Prostate gland (tissue), 2 donors: ENCODE measurements around the gene ADAR.

ENCODE experiments used
- POLR2A ChIP-seq: fragments of 450-650 bp; IDR thresholded peaks from one replicate; pipeline ENCODE4 v1.6.1; 2016; ENCODE audit warnings: antibody characterized with exemption, mild to moderate bottlenecking
- TF ChIP-seq, protein P1 (sequence below), 4 experiments: fragments of 200-600 bp in 2 of 4; fragments of 450-650 bp in 2 of 4; sonication (generic) in 2 of 4; IDR thresholded peaks; 1 replicate in 3 of 4; 2 replicates in 1 of 4; pipeline ENCODE4 v1.5.1; 2016 to 2019; ENCODE audit warnings: antibody characterized with exemption in 4 of 4, mild to moderate bottlenecking in 2 of 4, moderate library complexity in 2 of 4

DNA sequence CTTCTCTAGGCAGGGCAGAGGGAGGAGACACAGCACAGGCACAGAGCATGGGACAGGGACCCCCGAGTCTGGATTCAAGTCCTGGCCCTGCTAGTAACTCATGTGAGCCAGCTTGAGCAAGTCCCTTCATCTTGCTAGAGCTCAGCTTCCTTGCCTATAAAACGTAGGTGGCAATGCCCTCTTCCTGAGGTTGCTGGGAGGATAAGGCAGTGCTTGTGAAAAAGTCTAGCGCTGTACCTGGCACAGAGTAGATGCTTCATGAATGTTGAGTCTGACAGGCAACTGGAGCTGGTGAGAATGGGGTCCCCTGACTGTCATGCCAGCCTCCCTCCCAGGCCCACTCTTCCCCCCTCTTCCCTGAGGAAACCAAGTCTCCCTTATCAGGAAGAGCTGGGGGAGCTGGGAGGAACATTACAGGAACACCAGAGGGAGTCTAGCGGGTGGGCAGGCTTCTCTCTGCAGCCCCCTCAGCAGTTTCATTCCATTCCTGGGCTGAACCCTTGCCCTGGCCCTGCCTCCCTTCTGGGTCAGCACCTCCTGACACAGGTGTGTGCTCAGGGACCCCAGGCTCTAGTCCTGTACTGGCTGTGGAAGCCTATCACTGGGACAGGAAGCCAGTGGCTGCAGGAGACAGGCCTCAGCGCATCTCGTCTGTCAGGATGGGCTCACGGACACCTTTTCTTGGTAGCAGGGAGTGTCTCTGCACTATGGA is 30.5 kb downstream of the ADAR start:
- TF ChIP-seq, protein P1, sequence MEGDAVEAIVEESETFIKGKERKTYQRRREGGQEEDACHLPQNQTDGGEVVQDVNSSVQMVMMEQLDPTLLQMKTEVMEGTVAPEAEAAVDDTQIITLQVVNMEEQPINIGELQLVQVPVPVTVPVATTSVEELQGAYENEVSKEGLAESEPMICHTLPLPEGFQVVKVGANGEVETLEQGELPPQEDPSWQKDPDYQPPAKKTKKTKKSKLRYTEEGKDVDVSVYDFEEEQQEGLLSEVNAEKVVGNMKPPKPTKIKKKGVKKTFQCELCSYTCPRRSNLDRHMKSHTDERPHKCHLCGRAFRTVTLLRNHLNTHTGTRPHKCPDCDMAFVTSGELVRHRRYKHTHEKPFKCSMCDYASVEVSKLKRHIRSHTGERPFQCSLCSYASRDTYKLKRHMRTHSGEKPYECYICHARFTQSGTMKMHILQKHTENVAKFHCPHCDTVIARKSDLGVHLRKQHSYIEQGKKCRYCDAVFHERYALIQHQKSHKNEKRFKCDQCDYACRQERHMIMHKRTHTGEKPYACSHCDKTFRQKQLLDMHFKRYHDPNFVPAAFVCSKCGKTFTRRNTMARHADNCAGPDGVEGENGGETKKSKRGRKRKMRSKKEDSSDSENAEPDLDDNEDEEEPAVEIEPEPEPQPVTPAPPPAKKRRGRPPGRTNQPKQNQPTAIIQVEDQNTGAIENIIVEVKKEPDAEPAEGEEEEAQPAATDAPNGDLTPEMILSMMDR (IDR thresholded peaks at IDR 0.05) = no peak
- no peak for TF ChIP-seq POLR2A
